Esophagus squamous epithelium (tissue), 5 donors: ENCODE data around the gene LINC01488. TPM values are rescaled to one million over a fixed set of nuclear protein-coding genes. Genes with fewer than 3 reads are reported as not detected.

Experiments
- DNase-seq: peaks from one replicate; lab custom pipeline; 2025; lab: John Stamatoyannopoulos, UW
- H3K27ac ChIP-seq, 4 donors: fragments of 200-600 bp; sonication (generic); one replicate each; pipeline ENCODE4 v1.5.1; 2016 to 2019; ENCODE audit warnings: mild to moderate bottlenecking in 1 of 4
- H3K27me3 ChIP-seq, 4 donors: fragments of 200-600 bp; sonication (generic); 1 replicate in 3 of 4; 2 replicates in 1 of 4; pipeline versions ENCODE4 v1.5.1 to v1.6.0; 2017 to 2021; ENCODE audit warnings: antibody characterized with exemption in 1 of 4
- H3K36me3 ChIP-seq, 3 donors: fragments of 200-600 bp; sonication (generic); one replicate each; pipeline ENCODE4 v1.5.1; 2016 to 2019
- H3K4me1 ChIP-seq, 3 donors: fragments of 200-600 bp; sonication (generic); one replicate each; pipeline ENCODE4 v1.5.1; 2017 to 2019
- H3K4me3 ChIP-seq, 4 donors: fragments of 200-600 bp; sonication (generic); 1 replicate in 3 of 4; 2 replicates in 1 of 4; pipeline ENCODE4 v1.5.1; 2016 to 2019; ENCODE audit warnings: mild to moderate bottlenecking in 2 of 4, moderate library complexity in 1 of 4
- H3K9me3 ChIP-seq, 3 donors: fragments of 200-600 bp; sonication (generic); one replicate each; pipeline ENCODE4 v1.5.1; 2016 to 2019
- CTCF ChIP-seq, 6 experiments: fragments of 450-650 bp in 4 of 6; fragments of 200-600 bp in 2 of 6; sonication (generic) in 2 of 6; IDR thresholded peaks; one replicate each; pipeline ENCODE4 v1.5.1; 2016 to 2019; ENCODE audit warnings: antibody characterized with exemption in 6 of 6, mild to moderate bottlenecking in 4 of 6, moderate library complexity in 4 of 6
- POLR2A ChIP-seq, 4 donors: fragments of 450-650 bp; IDR thresholded peaks; one replicate each; pipeline ENCODE4 v1.6.1; 2017; ENCODE audit warnings: antibody characterized with exemption in 4 of 4, mild to moderate bottlenecking in 4 of 4, moderate library complexity in 3 of 4
- WGBS, 2 donors: methylation state at CpG; one replicate each; pipeline ENCODE4 v1.1.5; 2018; 5-methylcytosine and 5-hydroxymethylcytosine counted together
- intact Hi-C: fragments of 100-400 bp; cut with DNase I; formaldehyde crosslinking; loops from one replicate; pipeline ENCODE4 v1.15.0; 2022
- total RNA-seq, 4 donors: library from RNA; depleted of rRNA; stranded (reverse); fragments of >200 nt; gene quantifications; one replicate each; pipeline ENCODE4 v1.1.0, GENCODE V29; 2016
- donor health status: DM: yes; HTN: yes; CAD: no.

Gene LINC01488
- total RNA-seq, 4 donors from 2014 or later: not detected

GRCh38 chr11:69535908-69536307 is 54.4 kb downstream of the LINC01488 start:
- 88 to 90% methylated on average over 6 to 7 of the region's 7 CpGs for WGBS, 2 donors
- intact Hi-C loops: no loop called here
- no peak overlapping the region for H3K27ac ChIP-seq
- H3K9me3 ChIP-seq: no peaks in the 10 kb centered on the region
- TF ChIP-seq POLR2A (IDR thresholded peaks at IDR 0.05) (no peak), CTCF (IDR thresholded peaks at IDR 0.05) (no peak)
- peaks cover 0 to 24% (median 4%) of the 10 kb centered on the region in 3 donors for H3K4me1 ChIP-seq
- DNase-seq: no peak
- H3K4me3 ChIP-seq: no peak overlapping the region
- H3K36me3 ChIP-seq: no peaks in the 10 kb centered on the region
- H3K27me3 ChIP-seq: no peaks in the 10 kb centered on the region

- DNase-seq: no peak
- intact Hi-C loops: no loop called here
- WGBS, 2 donors: 56 to 79% methylated on average over 5 to 8 of the region's 9 CpGs
- Histone ChIP-seq H3K27ac (no peak overlapping the region), H3K9me3 (no peaks in the 10 kb centered on the region), H3K4me3 (no peak overlapping the region), H3K4me1 (peaks cover 0 to 24% (median 4%) of the 10 kb centered on the region in 3 donors), H3K36me3 (no peaks in the 10 kb centered on the region), H3K27me3 (no peaks in the 10 kb centered on the region)
- TF ChIP-seq CTCF (IDR thresholded peaks at IDR 0.05): no peak
- no peak for TF ChIP-seq POLR2A (IDR thresholded peaks at IDR 0.05)
These were observed 54.9 kb downstream of the LINC01488 start for GRCh38 chr11:69536406-69536805.

- WGBS, 2 donors: 67 to 75% methylated on average over 9 to 10 of the region's 10 CpGs
- H3K9me3 ChIP-seq: no peaks in the 10 kb centered on the region
- no peaks in the 10 kb centered on the region for H3K27me3 ChIP-seq
- intact Hi-C loops: no loop called here
- peaks cover 0 to 24% (median 4%) of the 10 kb centered on the region in 3 donors for H3K4me1 ChIP-seq
- TF ChIP-seq CTCF (IDR thresholded peaks at IDR 0.05): no peak
- TF ChIP-seq POLR2A (IDR thresholded peaks at IDR 0.05): no peak
- no peak overlapping the region for H3K4me3 ChIP-seq
- no peak for DNase-seq
- H3K27ac ChIP-seq: no peak overlapping the region
- no peaks in the 10 kb centered on the region for H3K36me3 ChIP-seq
These were observed 55.7 kb downstream of the LINC01488 start for GRCh38 chr11:69537126-69537525.

GRCh38 chr11:69537855-69538640 is 56.6 kb downstream of the LINC01488 start:
- intact Hi-C loops: no loop called here

More at GRCh38 chr11:69537855-69538640, 56.6 kb downstream of the LINC01488 start:
- peaks cover 0 to 24% (median 4%) of the 10 kb centered on the region in 3 donors for H3K4me1 ChIP-seq
- no peak for TF ChIP-seq POLR2A (IDR thresholded peaks at IDR 0.05)
- no peak for TF ChIP-seq CTCF (IDR thresholded peaks at IDR 0.05)
- H3K36me3 ChIP-seq: no peaks in the 10 kb centered on the region
- H3K27me3 ChIP-seq: no peaks in the 10 kb centered on the region
- no peak overlapping the region for H3K4me3 ChIP-seq
- 92 to 100% methylated on average over 5 to 8 of the region's 12 CpGs for WGBS, 2 donors
- no peak for DNase-seq
- no peak overlapping the region for H3K27ac ChIP-seq
- no peaks in the 10 kb centered on the region for H3K9me3 ChIP-seq
